GM12872 (cell line): Measurements from ENCODE around the gene DVL3.

ENCODE experiments used
- CTCF ChIP-seq: IDR thresholded peaks from 3 replicates; pipeline ENCODE4 v1.5.1; 2011; ENCODE audit warnings: low read depth, mild to moderate bottlenecking, low read length, moderate library complexity; ENCODE audit not compliant: insufficient read depth

The DVL3 gene

GRCh38 chr3:184154885-184155643, at the start of gene DVL3:
Gene DVL3 (plus strand): TSS chr3:184155377. CDS start chr3:184155636, 259 bp downstream.
- TF ChIP-seq CTCF, result no peak

DNA sequence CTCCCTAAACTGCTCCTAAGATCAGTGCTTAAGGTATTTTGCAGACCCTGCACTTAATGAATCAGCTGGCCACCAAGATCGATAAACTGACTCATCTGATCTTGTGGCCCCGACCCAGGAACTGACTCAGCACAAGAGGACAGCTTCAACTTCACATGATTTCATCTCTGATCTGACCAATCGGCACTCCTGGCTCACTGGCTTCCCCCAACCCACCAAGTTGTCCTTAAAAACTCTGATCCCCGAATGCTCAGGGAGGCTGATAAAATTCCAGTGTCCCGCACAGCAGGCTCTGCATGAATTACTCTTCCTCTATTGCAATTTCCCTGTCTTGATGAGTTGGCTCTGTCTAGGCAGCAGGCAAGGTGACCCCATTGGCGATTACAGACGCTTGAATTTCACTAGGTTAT, 44.9 kb upstream of the DVL3 start:
- TF ChIP-seq CTCF, result no peak

DNA sequence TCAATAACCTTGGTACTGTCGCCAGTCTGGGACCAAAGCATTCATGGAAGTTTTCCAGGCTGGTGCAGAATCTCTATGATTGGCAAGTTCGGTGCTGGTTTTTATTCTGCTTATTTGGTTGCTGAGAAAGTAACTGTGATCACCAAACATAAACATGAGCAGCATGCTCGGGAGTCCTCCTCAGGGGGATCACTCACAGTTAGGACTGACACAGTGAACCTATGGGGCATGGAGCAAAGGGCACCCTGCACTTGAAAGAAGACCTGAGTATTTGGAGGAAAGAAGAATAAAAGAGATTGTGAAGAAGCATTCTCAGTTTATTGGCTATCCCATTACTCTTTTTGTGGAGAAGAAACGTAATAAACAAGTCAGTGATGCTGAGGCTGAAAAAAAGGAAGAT, 39.2 kb upstream of the DVL3 start:
- no peak for TF ChIP-seq CTCF

- TF ChIP-seq CTCF, result no peak
Measured at GRCh38 chr3:184117636-184118035, 37.5 kb upstream of the DVL3 start.

DNA sequence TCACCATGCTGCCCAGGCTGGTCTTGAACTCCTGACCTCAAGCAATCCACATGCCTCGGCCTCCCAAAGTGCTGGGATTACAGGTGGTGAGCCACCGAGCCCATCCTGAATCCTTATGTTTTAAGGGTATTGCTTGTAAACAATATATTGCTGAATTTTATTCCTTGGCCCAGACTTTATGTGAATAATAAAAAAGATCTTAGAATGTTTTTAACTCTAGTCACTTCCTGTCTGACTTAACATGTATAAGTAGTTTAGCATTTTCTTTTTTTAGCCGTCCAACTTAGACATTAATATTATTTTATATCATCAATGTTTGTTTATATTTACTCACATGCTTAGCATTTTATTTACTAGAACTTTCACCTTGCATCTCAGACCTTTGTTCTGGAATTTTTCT, 29.2 kb upstream of the DVL3 start:
- no peak for TF ChIP-seq CTCF

- TF ChIP-seq CTCF, result peak; percentile 47
Measured at GRCh38 chr3:184129012-184129411, 26.2 kb upstream of the DVL3 start.

DNA sequence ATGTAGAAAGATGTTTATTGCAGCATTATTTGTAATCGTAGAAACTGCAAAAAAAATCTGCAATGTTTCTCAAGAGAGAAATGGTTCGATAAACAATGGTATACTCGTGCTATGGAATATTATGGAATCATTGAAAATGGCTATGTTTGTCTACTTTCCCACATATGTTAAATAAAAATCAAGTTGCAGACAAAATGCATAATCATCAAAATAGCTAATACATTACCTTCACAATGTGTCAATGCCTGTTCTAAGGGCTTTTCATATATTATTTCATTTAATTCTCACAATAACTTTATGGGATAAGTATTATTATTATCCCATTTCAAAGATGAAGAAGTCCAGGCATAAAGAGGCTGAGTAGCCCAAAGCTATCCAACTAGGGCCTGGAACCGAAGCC, 22.2 kb upstream of the DVL3 start:
- no peak for TF ChIP-seq CTCF
